Spleen (tissue), 7 donors: ENCODE data around the gene FAR1.

Source experiments
- CTCF ChIP-seq, 11 experiments: fragments of 200-600 bp in 7 of 11; fragments of 450-650 bp in 4 of 11; sonication (generic) in 4 of 11; IDR thresholded peaks in 8 of 11; conservative IDR thresholded peaks in 3 of 11; 1 replicate in 7 of 11; 2 replicates in 4 of 11; pipeline versions ENCODE4 v1.4.0 to v1.8.0; 2016 to 2021; ENCODE audit warnings: antibody characterized with exemption in 11 of 11, inconsistent platforms in 4 of 11, mild to moderate bottlenecking in 1 of 11
- POLR2A ChIP-seq, 3 donors: fragments of 450-650 bp; IDR thresholded peaks; one replicate each; pipeline ENCODE4 v1.5.1; 2017; ENCODE audit warnings: antibody characterized with exemption in 3 of 3, mild to moderate bottlenecking in 1 of 3
- POLR2AphosphoS5 ChIP-seq, 3 donors: sonication (generic); formaldehyde crosslinking; IDR thresholded peaks; one replicate each; pipeline ENCODE4 v1.5.1; 2017; ENCODE audit warnings: antibody characterized with exemption in 3 of 3
- donor health status: DM: no; HTN: no; CAD: no; lungs with moderate emphysema.
- donor health status: DM: no; HTN: no; CAD: no.
- donor health status: DM: no; HTN: no; CAD: no.

- TF ChIP-seq POLR2AphosphoS5 (IDR thresholded peaks at IDR 0.05) = no peak
- TF ChIP-seq POLR2A (IDR thresholded peaks at IDR 0.05) = no peak
- no peak for TF ChIP-seq CTCF (IDR thresholded peaks at IDR 0.05 in 8 of 11, conservative IDR thresholded peaks at IDR 0.05 in 3 of 11)
These were observed 23.7 kb downstream of the FAR1 start for GRCh38 chr11:13692172-13692571.
